Measurements from ENCODE around the gene COL24A1.

Gene COL24A1

DNA sequence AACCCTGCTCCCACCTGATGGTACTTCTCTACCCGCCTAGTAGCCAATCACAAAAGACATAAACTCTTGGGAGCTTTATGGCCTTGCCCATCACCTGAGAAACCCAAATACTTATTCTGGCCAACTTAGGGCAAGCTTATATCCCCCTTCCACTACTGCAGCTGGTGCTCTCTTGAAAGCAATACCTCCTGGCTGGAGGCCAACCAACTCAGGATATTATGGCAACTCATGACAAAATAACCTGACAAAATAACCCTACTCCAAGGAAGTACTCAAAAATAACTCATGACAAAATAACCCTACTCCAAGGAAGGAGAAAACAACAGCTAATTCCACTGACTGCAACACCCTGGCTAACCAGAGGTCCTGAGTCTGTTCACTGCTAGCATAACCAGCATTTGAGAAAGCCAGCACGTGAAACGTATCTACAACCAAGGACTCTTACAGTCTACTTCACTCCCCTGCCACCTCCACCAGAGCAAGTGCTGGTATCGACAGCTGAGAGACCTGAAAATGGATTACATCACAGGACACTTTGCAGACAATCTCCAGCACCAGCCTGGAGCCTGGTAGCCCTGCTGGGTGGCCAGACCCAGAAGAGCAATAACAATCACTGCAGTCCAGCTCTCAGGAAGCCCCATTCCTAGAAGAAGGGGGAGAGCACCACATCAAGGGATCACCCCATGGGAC lies 179.9 kb downstream of the COL24A1 start:
- no peaks in the 10 kb centered on the region for H3F3A ChIP-seq (ENCODE audit: control insufficient read depth, insufficient read depth)
- no peaks in the 10 kb centered on the region for H3K4me1 ChIP-seq (ENCODE audit: control insufficient read depth, low read length)
- no peaks in the 10 kb centered on the region for H3K9me3 ChIP-seq (ENCODE audit: control insufficient read depth, insufficient read depth, low read length)
- no peaks in the 10 kb centered on the region for H4K20me1 ChIP-seq (ENCODE audit: control insufficient read depth, insufficient read depth, low read depth, low read length)
- no peak for TF ChIP-seq EZH2phosphoT487 (IDR thresholded peaks at IDR 0.05; ENCODE audit: borderline replicate concordance, low read length)
- TF ChIP-seq, protein P1, sequence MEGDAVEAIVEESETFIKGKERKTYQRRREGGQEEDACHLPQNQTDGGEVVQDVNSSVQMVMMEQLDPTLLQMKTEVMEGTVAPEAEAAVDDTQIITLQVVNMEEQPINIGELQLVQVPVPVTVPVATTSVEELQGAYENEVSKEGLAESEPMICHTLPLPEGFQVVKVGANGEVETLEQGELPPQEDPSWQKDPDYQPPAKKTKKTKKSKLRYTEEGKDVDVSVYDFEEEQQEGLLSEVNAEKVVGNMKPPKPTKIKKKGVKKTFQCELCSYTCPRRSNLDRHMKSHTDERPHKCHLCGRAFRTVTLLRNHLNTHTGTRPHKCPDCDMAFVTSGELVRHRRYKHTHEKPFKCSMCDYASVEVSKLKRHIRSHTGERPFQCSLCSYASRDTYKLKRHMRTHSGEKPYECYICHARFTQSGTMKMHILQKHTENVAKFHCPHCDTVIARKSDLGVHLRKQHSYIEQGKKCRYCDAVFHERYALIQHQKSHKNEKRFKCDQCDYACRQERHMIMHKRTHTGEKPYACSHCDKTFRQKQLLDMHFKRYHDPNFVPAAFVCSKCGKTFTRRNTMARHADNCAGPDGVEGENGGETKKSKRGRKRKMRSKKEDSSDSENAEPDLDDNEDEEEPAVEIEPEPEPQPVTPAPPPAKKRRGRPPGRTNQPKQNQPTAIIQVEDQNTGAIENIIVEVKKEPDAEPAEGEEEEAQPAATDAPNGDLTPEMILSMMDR (IDR thresholded peaks at IDR 0.05; ENCODE audit: low read depth, low read length, poor library complexity, severe bottlenecking) = no peak
- H3K79me2 ChIP-seq (ENCODE audit: control insufficient read depth, low read length) = no peaks in the 10 kb centered on the region
- no peaks in the 10 kb centered on the region for H3K9me2 ChIP-seq (replicated peaks; ENCODE audit: control insufficient read depth, low read length)
- no peaks in the 10 kb centered on the region for H3K36me3 ChIP-seq (ENCODE audit: control insufficient read depth, low read length)
- H3K27ac ChIP-seq (ENCODE audit: low read depth, low read length) = no peak overlapping the region
- no peak overlapping the region for H3K4me3 ChIP-seq (ENCODE audit: low read length)
- H3K4me2 ChIP-seq (ENCODE audit: low read length) = no peak overlapping the region
- H3K27me3 ChIP-seq (ENCODE audit: control insufficient read depth, low read length) = no peaks in the 10 kb centered on the region

DNA sequence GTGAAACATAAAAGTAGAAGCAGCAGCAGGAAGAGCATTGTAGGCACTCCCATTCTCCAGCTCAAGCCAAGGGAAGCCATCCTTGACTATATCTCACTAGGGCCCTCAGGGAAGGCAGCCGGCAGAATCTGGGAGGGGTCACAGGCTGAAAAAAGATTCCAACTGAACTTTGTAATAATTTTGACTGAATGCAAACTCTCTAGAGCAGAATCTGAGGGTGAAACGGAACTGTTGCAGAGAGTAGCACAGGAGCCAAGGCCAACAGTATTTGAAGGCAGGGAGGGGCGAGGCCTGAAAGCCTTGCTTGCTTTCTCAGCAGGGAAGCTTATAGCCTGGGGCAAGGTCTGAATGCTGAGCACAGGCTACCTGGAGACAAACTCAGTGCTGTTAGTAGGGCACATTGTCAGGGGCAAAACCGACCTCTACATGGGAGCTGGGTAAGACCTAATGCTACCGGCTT lies 180.6 kb downstream of the COL24A1 start:
- TF ChIP-seq, protein P1 (IDR thresholded peaks at IDR 0.05; ENCODE audit: low read depth, low read length, poor library complexity, severe bottlenecking) = no peak
- TF ChIP-seq EZH2phosphoT487 (IDR thresholded peaks at IDR 0.05; ENCODE audit: borderline replicate concordance, low read length) = no peak
- Histone ChIP-seq H3K27me3 (ENCODE audit: control insufficient read depth, low read length) (no peaks in the 10 kb centered on the region), H3K9me2 (replicated peaks; ENCODE audit: control insufficient read depth, low read length) (no peaks in the 10 kb centered on the region), H3K27ac (ENCODE audit: low read depth, low read length) (no peak overlapping the region), H3K4me2 (ENCODE audit: low read length) (no peak overlapping the region), H3K4me3 (ENCODE audit: low read length) (no peak overlapping the region), H3K4me1 (ENCODE audit: control insufficient read depth, low read length) (no peaks in the 10 kb centered on the region), H3K9me3 (ENCODE audit: control insufficient read depth, insufficient read depth, low read length) (no peaks in the 10 kb centered on the region), H4K20me1 (ENCODE audit: control insufficient read depth, insufficient read depth, low read depth, low read length) (no peaks in the 10 kb centered on the region), H3K79me2 (ENCODE audit: control insufficient read depth, low read length) (no peaks in the 10 kb centered on the region), H3K36me3 (ENCODE audit: control insufficient read depth, low read length) (no peaks in the 10 kb centered on the region), H3F3A (ENCODE audit: control insufficient read depth, insufficient read depth) (no peaks in the 10 kb centered on the region)

DNA sequence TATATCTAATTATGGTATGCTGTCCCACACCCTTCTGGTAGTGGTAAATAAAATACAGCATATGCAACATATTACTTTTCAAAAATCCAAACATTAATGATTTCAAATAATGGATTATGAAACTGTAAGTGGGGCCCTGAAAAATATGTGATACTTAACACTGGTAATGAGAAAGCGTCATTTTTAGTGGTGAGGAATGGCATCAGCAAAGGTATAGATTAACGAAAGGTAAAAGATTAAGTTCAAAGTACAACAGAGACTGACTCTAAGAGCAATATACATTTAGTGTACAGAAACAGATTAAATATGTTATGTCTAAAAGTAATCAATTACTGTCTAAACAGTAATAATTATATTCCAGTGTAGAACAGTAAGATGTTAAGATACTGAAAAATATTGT lies 194.1 kb downstream of the COL24A1 start:
- no peaks in the 10 kb centered on the region for H4K20me1 ChIP-seq (ENCODE audit: control insufficient read depth, insufficient read depth, low read depth, low read length)
- TF ChIP-seq, protein P1 (IDR thresholded peaks at IDR 0.05; ENCODE audit: low read depth, low read length, poor library complexity, severe bottlenecking) = no peak
- TF ChIP-seq EZH2phosphoT487 (IDR thresholded peaks at IDR 0.05; ENCODE audit: borderline replicate concordance, low read length) = no peak

More for the DNA sequence above, 194.1 kb downstream of the COL24A1 start:
- no peaks in the 10 kb centered on the region for H3K4me1 ChIP-seq (ENCODE audit: control insufficient read depth, low read length)
- no peaks in the 10 kb centered on the region for H3K9me2 ChIP-seq (replicated peaks; ENCODE audit: control insufficient read depth, low read length)
- H3F3A ChIP-seq (ENCODE audit: control insufficient read depth, insufficient read depth) = no peaks in the 10 kb centered on the region
- no peak overlapping the region for H3K4me2 ChIP-seq (ENCODE audit: low read length)
- H3K27me3 ChIP-seq (ENCODE audit: control insufficient read depth, low read length) = no peaks in the 10 kb centered on the region
- no peak overlapping the region for H3K27ac ChIP-seq (ENCODE audit: low read depth, low read length)
- no peaks in the 10 kb centered on the region for H3K9me3 ChIP-seq (ENCODE audit: control insufficient read depth, insufficient read depth, low read length)
- no peaks in the 10 kb centered on the region for H3K36me3 ChIP-seq (ENCODE audit: control insufficient read depth, low read length)
- no peaks in the 10 kb centered on the region for H3K79me2 ChIP-seq (ENCODE audit: control insufficient read depth, low read length)
- H3K4me3 ChIP-seq (ENCODE audit: low read length) = no peak overlapping the region

All from DOHH2 (cell line).